Thoracic aorta (tissue), 2 donors: ENCODE data around the gene ZNRF1. TPM values are rescaled to one million over a fixed set of nuclear protein-coding genes. Genes with fewer than 3 reads are reported as not detected.

ENCODE experiments used
- ATAC-seq: fragments of 150-250 bp; one replicate; pipeline ENCODE4 v1.8.0; 2017; ENCODE audit warnings: low read depth; ENCODE audit not compliant: insufficient number of reproducible peaks, low FRiP score
- DNase-seq: peaks from one replicate; pipeline ENCODE4 v3.0.0-alpha.2; 2020; ENCODE audit warnings: low spot score
- H3K27ac ChIP-seq, 2 donors: fragments of 200-600 bp; sonication (generic); 1 replicate in 1 of 2; 2 replicates in 1 of 2; pipeline ENCODE4 v1.5.1; 2016; ENCODE audit warnings: mild to moderate bottlenecking in 2 of 2, moderate library complexity in 2 of 2
- H3K27me3 ChIP-seq: fragments of 200-600 bp; sonication (generic); replicated peaks from 2 replicates; pipeline ENCODE4 v1.6.0; 2016; ENCODE audit warnings: mild to moderate bottlenecking; ENCODE audit not compliant: insufficient read depth
- H3K36me3 ChIP-seq: fragments of 200-600 bp; sonication (generic); one replicate; pipeline ENCODE4 v1.5.1; 2016
- H3K4me1 ChIP-seq, 2 donors: fragments of 200-600 bp; sonication (generic); 1 replicate in 1 of 2; 2 replicates in 1 of 2; pipeline versions ENCODE4 v1.5.1 to v1.6.0; 2016; ENCODE audit warnings: low read depth in 2 of 2, mild to moderate bottlenecking in 1 of 2; ENCODE audit not compliant: control insufficient read depth in 1 of 2
- H3K4me3 ChIP-seq: fragments of 200-600 bp; sonication (generic); 2 replicates; pipeline ENCODE4 v1.5.1; 2016; ENCODE audit warnings: mild to moderate bottlenecking
- H3K9me3 ChIP-seq: fragments of 200-600 bp; sonication (generic); 2 replicates; pipeline ENCODE4 v1.5.1; 2016
- CTCF ChIP-seq: fragments of 200-600 bp; sonication (generic); IDR thresholded peaks from one replicate; pipeline ENCODE4 v1.5.1; 2019; ENCODE audit warnings: antibody characterized with exemption
- total RNA-seq, 2 donors: library from RNA; depleted of rRNA; stranded (reverse); fragments of >200 nt; gene quantifications; one replicate each; pipeline versions ENCODE4 v1.1.0 to v1.2.3, GENCODE V29; 2016

ZNRF1 gene
- total RNA-seq, 2 donors from 2014 or later, result 16.9 to 27.1 TPM

- no peaks in the 10 kb centered on the region for H3K36me3 ChIP-seq
- ATAC-seq (no peak), DNase-seq (no peak)
- H3K4me1 ChIP-seq, result peaks cover 0 to 11% of the 10 kb centered on the region in 2 donors
- H3K27me3 ChIP-seq, result no peaks in the 10 kb centered on the region
- H3K9me3 ChIP-seq, result peaks cover 13% of the 10 kb centered on the region
- H3K4me3 ChIP-seq, result peak overlapping the region; percentile 89
- H3K27ac ChIP-seq, result peak overlapping the region in 1 of 2 donors; percentile 92
- no peak for TF ChIP-seq CTCF
These were observed 149.1 kb downstream of the ZNRF1 start for GRCh38 chr16:75147968-75148310.

- H3K27ac ChIP-seq, result peak within 1 kb of the TSS; percentile 92
- peak; percentile 90 for DNase-seq
- no peaks in the 10 kb centered on the region for H3K36me3 ChIP-seq
- H3K27me3 ChIP-seq, result no peaks in the 10 kb centered on the region
- TF ChIP-seq CTCF, result no peak
- ATAC-seq, result peak; percentile 93
- peaks cover 0 to 11% of the 10 kb centered on the region in 2 donors for H3K4me1 ChIP-seq
- peak within 1 kb of the TSS; percentile 89 for H3K4me3 ChIP-seq
- H3K9me3 ChIP-seq, result peaks cover 13% of the 10 kb centered on the region
These were observed 149.7 kb downstream of the ZNRF1 start, which contains the start of gene ZFP1 for GRCh38 chr16:75148311-75149195. TSS of gene ZFP1 (plus strand) at chr16:75148524. CDS start at chr16:75152952, 4,428 bp downstream.

GRCh38 chr16:75151798-75152197, 153.0 kb downstream of the ZNRF1 start:
- Histone ChIP-seq H3K9me3 (peaks cover 13% of the 10 kb centered on the region), H3K4me1 (peaks cover 0 to 11% of the 10 kb centered on the region in 2 donors), H3K27me3 (no peaks in the 10 kb centered on the region), H3K36me3 (peaks cover 7% of the 10 kb centered on the region), H3K27ac (no peak overlapping the region), H3K4me3 (no peak overlapping the region)
- ATAC-seq, result no peak
- no peak for DNase-seq
- no peak for TF ChIP-seq CTCF

- H3K4me1 ChIP-seq, result peaks cover 0 to 11% of the 10 kb centered on the region in 2 donors
- peaks cover 7% of the 10 kb centered on the region for H3K36me3 ChIP-seq
These were observed 153.8 kb downstream of the ZNRF1 start for GRCh38 chr16:75152635-75153034.

More at GRCh38 chr16:75152635-75153034, 153.8 kb downstream of the ZNRF1 start:
- H3K27ac ChIP-seq, result no peak overlapping the region
- DNase-seq (no peak), ATAC-seq (no peak)
- TF ChIP-seq CTCF, result no peak
- peaks cover 13% of the 10 kb centered on the region for H3K9me3 ChIP-seq
- H3K27me3 ChIP-seq, result no peaks in the 10 kb centered on the region
- no peak overlapping the region for H3K4me3 ChIP-seq
